ENCODE results near the gene TTC9B.
"Not testable (repeated sequence)": the region's sequence is repeated elsewhere in the genome, so short reads cannot be mapped to it uniquely, and the experiment has no call there.

TTC9B gene

DNA sequence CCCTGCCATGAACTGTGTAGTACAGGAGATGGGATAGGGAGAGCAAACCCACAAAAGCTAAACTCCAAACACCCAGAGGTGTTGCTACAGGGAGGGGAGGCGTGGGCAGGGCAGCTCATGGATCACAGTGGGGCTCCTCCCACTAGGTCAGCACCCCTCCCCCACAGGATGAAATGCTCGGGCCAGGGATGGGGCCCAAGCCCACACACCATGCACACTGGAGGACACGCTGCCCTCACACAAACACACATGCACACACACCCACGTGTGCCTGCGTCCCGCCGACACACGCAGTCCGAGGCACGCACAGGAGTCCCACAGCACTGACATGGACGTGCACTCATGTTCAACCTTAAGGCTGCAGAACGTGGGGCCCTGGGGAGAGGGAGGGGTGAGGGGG lies 14.3 kb upstream of the TTC9B start:
- DNase-seq: no peak

DNA sequence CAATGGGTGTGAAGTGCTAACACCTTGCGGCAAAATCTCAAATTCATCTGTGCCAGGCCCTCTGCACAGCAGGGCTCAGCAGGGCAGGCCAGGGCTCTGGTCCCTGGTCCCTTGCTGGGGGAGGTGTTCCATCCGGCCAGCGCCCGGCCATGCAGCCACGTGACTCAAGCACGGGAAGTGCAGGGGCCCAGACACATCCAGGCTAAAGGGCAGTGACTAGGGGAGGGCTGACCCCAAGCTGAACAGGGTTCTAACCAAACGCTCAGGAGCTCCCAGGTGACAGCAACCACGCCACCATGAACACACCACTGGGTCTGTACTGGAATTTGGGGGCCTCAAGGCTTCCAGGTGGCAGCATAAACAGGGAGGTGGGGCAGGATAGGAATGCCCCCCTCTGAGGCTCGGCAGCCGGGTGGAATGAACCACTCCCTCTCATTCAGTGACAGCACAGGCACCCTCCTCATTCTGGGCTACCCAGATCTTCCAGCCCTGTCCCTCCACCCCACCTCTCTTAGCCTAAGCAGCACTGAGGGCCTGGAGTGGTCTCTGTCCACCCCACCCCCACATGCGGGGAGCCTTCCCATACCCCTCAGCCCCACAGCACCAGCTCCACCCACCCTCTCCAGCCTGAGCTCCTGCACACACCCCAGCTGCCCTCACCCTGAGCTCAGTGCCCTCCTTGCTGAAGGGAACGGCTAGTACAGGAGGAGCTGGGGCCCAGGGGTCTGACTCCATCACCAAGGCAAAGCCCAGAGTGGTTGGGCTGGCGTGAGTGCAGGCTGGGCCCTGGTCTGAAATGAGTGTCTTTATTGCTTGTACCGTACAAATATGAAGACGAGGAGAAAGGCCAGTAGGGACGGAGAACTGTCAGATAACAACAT lies 13.6 kb upstream of the TTC9B start:
- no peak for DNase-seq

DNA sequence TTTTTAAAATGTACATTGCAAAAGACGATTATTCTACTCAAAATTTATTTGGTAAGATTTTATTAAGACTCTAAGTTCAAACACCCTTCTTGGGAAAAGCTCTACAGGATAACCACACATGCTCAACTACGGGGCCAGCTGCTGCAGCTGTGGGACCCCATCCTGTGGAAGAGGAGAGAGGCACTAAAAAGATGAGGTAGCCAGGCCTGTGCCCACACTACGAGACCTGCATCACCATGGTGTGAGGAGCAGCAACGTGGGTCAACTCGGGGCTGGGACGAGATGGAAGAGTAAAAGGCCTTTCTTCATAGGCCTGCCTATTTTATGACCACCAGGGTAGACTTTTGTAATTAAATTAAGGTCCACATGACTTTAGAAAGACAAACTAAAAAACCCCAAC lies 12.9 kb upstream of the TTC9B start:
- no peak for DNase-seq

DNA sequence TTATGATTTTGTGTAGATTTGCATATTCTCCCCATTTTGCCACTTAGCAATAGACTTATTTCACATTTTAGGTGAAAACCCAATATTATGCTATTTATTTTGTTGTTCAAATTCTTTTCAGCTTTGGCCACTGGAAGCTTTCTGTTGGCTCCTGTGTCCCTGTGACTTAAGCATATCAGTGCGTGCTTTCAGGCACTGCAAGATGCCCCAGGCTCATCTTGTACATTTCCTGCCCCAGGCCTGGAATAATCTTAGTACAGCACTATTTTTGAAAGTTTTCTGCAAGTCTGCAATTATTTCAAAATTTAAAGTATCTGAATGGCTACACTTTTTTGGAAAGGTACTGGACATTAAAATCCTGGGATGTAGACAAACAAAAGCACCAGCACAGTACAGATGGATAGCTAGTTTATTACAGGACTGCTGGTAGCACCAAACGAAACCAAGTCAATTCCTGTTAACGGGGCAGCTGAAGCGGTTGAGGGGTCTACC lies 11.8 kb upstream of the TTC9B start:
- DNase-seq: no peak

GRCh38 chr19:40229484-40229883 lies 11.3 kb upstream of the TTC9B start:
- DNase-seq: no peak

DNA sequence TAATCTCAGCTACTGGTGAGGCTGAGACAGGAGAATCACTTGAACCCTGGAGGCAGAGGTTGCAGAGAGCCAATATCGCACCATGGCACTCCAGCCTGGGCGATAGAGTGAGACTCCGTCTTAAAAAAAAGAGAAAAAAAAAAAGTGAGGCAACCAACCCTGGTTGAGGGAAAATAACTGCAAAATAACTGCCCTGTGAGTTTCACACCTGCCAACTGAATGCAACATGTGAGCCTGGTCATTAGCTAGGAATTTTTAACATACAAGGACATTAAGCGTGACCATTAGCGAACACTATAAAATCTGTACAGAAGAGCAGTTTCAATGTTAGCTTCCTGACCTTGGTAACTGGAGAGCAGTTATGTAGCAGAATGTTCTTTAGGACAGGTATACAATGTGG lies 10.7 kb upstream of the TTC9B start:
- DNase-seq: no peak

DNA sequence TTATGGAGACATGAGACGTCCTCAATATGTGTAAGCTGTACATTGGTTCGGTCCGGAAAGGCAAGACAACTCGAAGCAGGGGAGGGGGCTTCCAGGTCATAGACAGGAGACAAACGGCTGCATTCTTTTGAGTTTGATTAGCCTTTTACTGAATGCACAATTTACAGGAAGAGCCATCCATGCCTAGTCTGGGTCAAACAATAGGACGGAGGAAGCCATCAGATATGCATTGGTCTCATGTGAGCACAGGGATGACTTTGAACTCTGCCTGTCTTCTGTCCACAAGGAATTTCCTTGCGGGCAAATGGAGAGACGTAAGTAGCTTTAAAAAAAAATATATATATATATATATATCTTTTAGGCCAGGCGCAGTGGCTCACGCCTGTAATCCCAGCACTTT lies 10.2 kb upstream of the TTC9B start:
- DNase-seq: no peak

GRCh38 chr19:40225440-40226305 lies 7.5 kb upstream of the TTC9B start:
- DNase-seq: no peak

- no peak for DNase-seq
These were observed 6.4 kb upstream of the TTC9B start for GRCh38 chr19:40224342-40225150.

DNA sequence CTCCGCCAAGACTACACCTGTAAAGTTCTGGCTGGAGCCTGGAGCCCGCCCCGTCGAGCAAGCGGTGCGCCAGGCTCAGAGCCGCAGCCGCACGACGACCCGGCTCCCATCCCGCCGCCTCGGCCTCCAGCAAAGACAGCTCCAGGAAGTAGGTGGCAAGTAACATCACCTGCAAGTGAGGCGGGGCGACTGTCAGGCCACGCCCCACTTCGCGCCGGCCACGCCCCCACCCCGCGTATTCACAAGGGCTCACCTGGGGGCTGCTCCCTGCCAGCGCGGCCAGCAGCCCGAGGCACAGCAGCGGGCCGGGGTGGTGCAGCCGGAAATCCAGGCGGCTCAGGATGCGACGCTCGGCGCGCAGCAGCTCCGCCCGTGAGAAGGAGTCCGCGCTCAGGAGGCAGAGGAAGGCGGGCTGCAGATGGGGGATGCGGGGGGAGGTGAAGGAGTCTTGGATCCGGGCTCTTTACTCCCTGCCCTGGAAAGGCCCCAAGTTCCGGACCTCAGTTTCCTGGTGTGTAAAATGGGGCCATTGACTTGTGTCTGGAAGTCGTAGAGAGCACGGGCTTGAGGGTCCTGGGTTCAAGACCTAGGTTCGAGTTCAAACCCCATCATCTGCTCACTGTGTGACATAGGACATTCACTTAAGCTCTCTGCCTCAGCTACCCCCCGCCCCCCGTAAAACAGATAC lies 5.1 kb upstream of the TTC9B start:
- no peak for DNase-seq

- peak; percentile 75 to 87 for DNase-seq
These were observed 3.9 kb upstream of the TTC9B start for GRCh38 chr19:40221858-40222619.

- DNase-seq: no peak
These were observed 2.5 kb upstream of the TTC9B start for GRCh38 chr19:40220674-40221073.

GRCh38 chr19:40219721-40220276 lies 1.6 kb upstream of the TTC9B start:
- DNase-seq: no peak

- DNase-seq: not testable (repeated sequence)
These were observed 845 bp upstream of the TTC9B start for GRCh38 chr19:40219029-40219428.

- DNase-seq: no peak
These were observed 965 bp downstream of the TTC9B start for GRCh38 chr19:40217027-40217810.

DNA sequence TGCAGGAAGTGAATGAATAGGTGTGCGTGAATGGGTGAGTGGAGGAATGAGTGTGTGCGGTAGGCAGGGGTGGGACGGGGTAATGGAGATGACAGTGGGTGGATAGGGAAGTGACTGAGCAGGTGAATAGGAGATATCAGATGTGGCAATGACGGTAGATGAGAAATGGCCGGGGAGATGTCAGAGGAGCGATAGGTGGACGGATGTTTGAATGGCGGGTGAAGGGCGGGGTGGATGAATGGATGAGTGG lies 1.5 kb downstream of the TTC9B start:
- DNase-seq: no peak

DNA sequence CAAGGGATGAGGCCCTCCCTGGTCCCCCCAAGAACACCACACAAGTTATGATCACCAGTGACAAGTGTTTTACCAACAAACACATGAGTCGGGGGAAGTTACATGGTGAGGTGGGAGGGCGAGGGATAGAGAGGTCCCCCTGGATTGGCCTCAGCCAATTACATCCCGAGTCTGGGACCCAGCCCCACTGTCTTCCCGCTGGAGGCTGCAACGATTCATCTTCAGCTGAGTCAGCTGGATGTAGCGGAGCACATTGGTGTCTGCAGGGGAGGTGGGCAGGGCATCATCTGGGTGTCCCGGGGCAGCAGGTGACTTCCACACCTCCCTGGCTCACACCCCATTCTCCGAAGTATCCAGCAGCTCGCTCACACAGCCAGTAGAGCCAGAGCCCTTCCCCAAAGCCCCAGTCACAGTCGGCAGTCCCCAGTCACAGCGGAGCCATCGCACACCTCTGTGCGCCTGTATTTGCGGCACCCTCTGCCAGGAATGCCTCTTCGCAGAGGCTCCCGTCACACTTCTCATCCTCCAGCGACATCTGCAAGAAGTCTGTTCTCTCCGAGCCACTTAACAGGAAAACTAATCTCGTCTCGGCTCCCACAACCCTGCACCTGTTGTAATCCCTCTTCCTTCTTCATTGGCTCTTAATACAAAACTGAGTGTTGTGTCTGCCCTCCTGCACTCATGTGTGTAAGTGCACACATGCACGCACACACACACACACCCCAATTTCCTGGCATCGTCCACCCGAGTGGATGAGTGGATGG lies 2.0 kb downstream of the TTC9B start:
- DNase-seq: no peak

DNA sequence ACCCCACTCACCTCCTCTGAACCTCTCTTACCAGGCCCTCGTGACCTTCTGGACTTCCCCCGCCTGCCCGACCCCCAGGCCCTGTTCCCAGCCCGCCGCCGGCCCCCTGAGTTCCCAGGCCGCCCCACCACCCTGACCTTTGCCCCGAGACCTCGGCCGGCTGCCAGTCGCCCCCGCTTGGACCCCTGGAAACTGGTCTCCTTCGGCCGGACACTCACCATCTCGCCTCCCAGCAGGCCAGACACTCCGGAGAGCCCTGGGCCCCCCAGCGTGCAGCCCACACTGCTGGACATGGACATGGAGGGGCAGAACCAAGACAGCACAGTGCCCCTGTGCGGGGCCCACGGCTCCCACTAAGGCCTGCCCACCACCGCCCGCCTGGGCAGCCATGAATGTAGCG lies 3.2 kb downstream of the TTC9B start:
- DNase-seq: no peak

- DNase-seq: no peak
These were observed 4.2 kb downstream of the TTC9B start for GRCh38 chr19:40213882-40214570.
